ENCODE measurements around the gene ACP5.
A peak's percentile ranks its signal among the peaks of the same experiment; 100 is the strongest.

The ACP5 gene

DNA sequence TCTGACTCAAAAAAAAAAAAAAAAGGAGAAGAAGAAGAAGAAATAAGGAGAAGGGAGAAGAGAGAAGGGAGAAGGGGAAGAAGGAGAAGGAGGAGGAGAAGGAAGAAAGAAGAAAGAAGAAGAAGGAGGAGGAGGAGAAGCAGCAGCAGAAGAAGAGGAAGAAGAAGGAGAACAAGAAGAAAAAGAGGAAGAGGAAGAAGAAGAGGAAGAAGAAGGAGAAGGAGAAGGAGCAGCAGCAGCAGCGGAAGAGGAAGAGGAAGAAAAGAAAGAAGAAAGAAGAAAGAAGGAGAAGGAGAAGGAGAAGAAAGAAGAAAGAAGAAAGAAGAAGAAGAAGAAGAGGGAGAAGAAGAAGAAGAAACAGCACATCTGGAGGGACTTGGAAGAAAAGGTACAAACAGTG, 42.9 kb downstream of the ACP5 start:
- H3K27ac ChIP-seq (ENCODE audit: extremely low read depth, low read depth, low read length), result no peak overlapping the region
- H3K9me3 ChIP-seq (ENCODE audit: control insufficient read depth, insufficient read depth, low read depth, low read length), result no peaks in the 10 kb centered on the region
- H3K36me3 ChIP-seq (ENCODE audit: control insufficient read depth in 2 of 2, insufficient read depth in 1 of 2, low read length in 2 of 2), result no peaks in the 10 kb centered on the region
- ChIA-PET POLR2A (interaction anchor here (0.7 kb wide), 1 partner anchor 20 kb away, joined by 4 read pairs; no protein-coding TSS in a partner anchor), CTCF (interaction anchor here (0.6 kb wide), 1 partner anchor 9 kb away, joined by 5 read pairs; no protein-coding TSS in a partner anchor)
- peak; percentile 84 for TF ChIP-seq ZNF513 (tag by site-specific recombination; IDR thresholded peaks at IDR 0.05)
- no peak for TF ChIP-seq HOXD13 (CRISPR knock-in tag; IDR thresholded peaks at IDR 0.05; ENCODE audit: borderline replicate concordance)
- TF ChIP-seq GLI2 (tag by site-specific recombination; IDR thresholded peaks at IDR 0.05; ENCODE audit: borderline replicate concordance, low read depth), result no peak
- peak; percentile 25; the same call in 1 of the 2 replicates for TF ChIP-seq PRDM1 (tag by site-specific recombination; IDR thresholded peaks at IDR 0.05)
- TF ChIP-seq, protein P1, sequence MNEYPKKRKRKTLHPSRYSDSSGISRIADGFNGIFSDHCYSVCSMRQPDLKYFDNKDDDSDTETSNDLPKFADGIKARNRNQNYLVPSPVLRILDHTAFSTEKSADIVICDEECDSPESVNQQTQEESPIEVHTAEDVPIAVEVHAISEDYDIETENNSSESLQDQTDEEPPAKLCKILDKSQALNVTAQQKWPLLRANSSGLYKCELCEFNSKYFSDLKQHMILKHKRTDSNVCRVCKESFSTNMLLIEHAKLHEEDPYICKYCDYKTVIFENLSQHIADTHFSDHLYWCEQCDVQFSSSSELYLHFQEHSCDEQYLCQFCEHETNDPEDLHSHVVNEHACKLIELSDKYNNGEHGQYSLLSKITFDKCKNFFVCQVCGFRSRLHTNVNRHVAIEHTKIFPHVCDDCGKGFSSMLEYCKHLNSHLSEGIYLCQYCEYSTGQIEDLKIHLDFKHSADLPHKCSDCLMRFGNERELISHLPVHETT (tag by site-specific recombination; IDR thresholded peaks at IDR 0.05), result 0 out of 2 replicates have a peak, but pooled peaks have one; percentile 58
- TF ChIP-seq ZNF366 (tag by site-specific recombination; conservative IDR thresholded peaks at IDR 0.05), result peak; percentile 99
- no peaks in the 10 kb centered on the region for H3K4me1 ChIP-seq (ENCODE audit: control insufficient read depth, insufficient read depth, low read length)
- H3K4me3 ChIP-seq (ENCODE audit: low read depth, low read length), result no peak overlapping the region

- ChIA-PET POLR2A (no interaction called here), CTCF (interaction anchor here (0.6 to 1.0 kb wide), 2 partner anchors 78 to 455 kb away, joined by 3 read pairs; no protein-coding TSS in a partner anchor)
- Histone ChIP-seq H3K4me1 (ENCODE audit: control insufficient read depth, insufficient read depth, low read length) (no peaks in the 10 kb centered on the region), H3K27ac (ENCODE audit: extremely low read depth, low read depth, low read length) (no peak overlapping the region), H3K36me3 (ENCODE audit: control insufficient read depth in 2 of 2, insufficient read depth in 1 of 2, low read length in 2 of 2) (no peaks in the 10 kb centered on the region; a peak in 1 of 3 replicates), H3K4me3 (ENCODE audit: low read depth, low read length) (no peak overlapping the region), H3K9me3 (ENCODE audit: control insufficient read depth, insufficient read depth, low read depth, low read length) (no peaks in the 10 kb centered on the region)
- no peak for TF ChIP-seq ZNF785 (tag by site-specific recombination; IDR thresholded peaks at IDR 0.05)
- peak; percentile 90 for TF ChIP-seq KLF10 (tag by site-specific recombination; IDR thresholded peaks at IDR 0.05)
- TF ChIP-seq ZNF114 (tag by site-specific recombination; IDR thresholded peaks at IDR 0.05), result no peak
- no peak for TF ChIP-seq GLI4 (tag by site-specific recombination; IDR thresholded peaks at IDR 0.05)
- peak; percentile 34; the same call in 1 of the 2 replicates for TF ChIP-seq ZFHX2 (tag by site-specific recombination; conservative IDR thresholded peaks at IDR 0.05)
- TF ChIP-seq OSR2 (tag by site-specific recombination; IDR thresholded peaks at IDR 0.05), result peak; percentile 60; the same call in 1 of the 2 replicates
- no peak for TF ChIP-seq ATF2 (tag by site-specific recombination; IDR thresholded peaks at IDR 0.05; ENCODE audit: low read depth)
- peak; percentile 54 for TF ChIP-seq SP2 (tag by site-specific recombination; IDR thresholded peaks at IDR 0.05)
Measured at GRCh38 chr19:11530432-11530831, 47.0 kb downstream of the ACP5 start.

DNA sequence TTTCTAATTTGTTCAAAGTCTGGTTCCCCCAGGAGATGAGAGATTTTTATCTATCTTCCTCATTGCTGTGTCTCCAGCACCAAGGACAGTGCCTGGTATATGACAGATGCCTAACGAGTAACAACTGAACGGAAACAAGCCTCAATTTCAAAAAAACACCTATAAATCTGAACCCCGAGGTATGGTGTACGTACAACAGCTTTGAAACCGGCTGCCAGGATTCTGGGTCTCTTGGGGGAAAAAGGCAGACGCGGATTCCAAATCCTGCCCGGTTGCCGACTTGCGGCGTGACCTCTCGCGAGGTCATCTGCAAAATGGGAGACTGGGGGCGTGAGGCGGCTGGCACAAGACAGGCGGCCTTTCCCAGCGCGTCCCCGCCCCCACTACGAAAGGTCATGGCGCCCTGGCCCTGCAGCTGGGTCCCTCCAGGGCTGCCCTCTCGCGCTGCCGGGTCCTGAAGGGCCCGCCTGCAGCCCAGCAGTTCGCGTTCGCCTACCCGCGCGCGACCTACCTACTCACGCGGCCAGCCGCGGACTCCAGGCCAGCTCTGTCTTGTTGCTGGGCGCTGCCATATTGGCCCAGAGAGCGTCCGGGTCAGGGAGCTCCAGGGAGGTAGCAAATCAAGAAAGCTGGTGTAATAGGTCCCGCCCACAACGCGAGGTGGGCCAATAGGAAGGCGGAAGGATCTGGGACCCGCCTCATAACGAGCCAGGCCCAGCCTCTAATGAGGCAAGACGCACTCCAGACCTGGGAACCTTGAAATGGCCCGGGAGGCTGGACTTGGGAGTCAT, 48.7 kb downstream of the ACP5 start, which contains the start of gene ECSIT:
Gene ECSIT (minus strand): TSS at position 584 of the 791 bp plus-strand sequence. CDS start 9,964 bp downstream, outside the sequence.
- no peaks in the 10 kb centered on the region for H3K4me1 ChIP-seq (ENCODE audit: control insufficient read depth, insufficient read depth, low read length)
- H3K4me3 ChIP-seq (ENCODE audit: low read depth, low read length), result peak within 1 kb of the TSS; percentile 93
- peak within 1 kb of the TSS; percentile 61 for H3K27ac ChIP-seq (ENCODE audit: extremely low read depth, low read depth, low read length)
- no peaks in the 10 kb centered on the region; a peak in 1 of 3 replicates for H3K36me3 ChIP-seq (ENCODE audit: control insufficient read depth in 2 of 2, insufficient read depth in 1 of 2, low read length in 2 of 2)
- ChIA-PET POLR2A (interaction anchor here (0.7 to 1.7 kb wide), 8 partner anchors 10 to 148 kb away, joined by 3 to 11 read pairs (median 4); partner anchors contain the start of genes CNN1, ELOF1 and ZNF653), CTCF (interaction anchor here (1.4 kb wide), 1 partner anchor 8 kb away, joined by 5 read pairs; no protein-coding TSS in a partner anchor)
- no peaks in the 10 kb centered on the region for H3K9me3 ChIP-seq (ENCODE audit: control insufficient read depth, insufficient read depth, low read depth, low read length)
- no peak for TF ChIP-seq ZNF175 (tag by site-specific recombination; IDR thresholded peaks at IDR 0.05)
- no peak for TF ChIP-seq ZNF292 (tag by site-specific recombination; IDR thresholded peaks at IDR 0.05; ENCODE audit: borderline replicate concordance, low read depth)
- TF ChIP-seq KLF16 (tag by site-specific recombination; IDR thresholded peaks at IDR 0.05), result peak; percentile 79
- TF ChIP-seq ZBTB10 (tag by site-specific recombination; IDR thresholded peaks at IDR 0.05), result no peak
- peak; percentile 68; the same call in 1 of the 2 replicates for TF ChIP-seq ZNF629 (tag by site-specific recombination; IDR thresholded peaks at IDR 0.05)
- TF ChIP-seq ZFHX2 (tag by site-specific recombination; conservative IDR thresholded peaks at IDR 0.05), result peak; percentile 83
- TF ChIP-seq YY1 (tag by site-specific recombination; IDR thresholded peaks at IDR 0.05), result peak; percentile 98
